HG03439 (cell line): Measurements from ENCODE around the gene SPATA24.
"Not testable (repeated sequence)": the region's sequence is repeated elsewhere in the genome, so short reads cannot be mapped to it uniquely, and the experiment has no call there.

Experiments
- ATAC-seq: cut with Tn5 transposase; IDR thresholded peaks from one replicate; pipeline ENCODE4 v1.9.1; 2021; ENCODE audit warnings: mild to moderate bottlenecking, moderate library complexity; ENCODE audit not compliant: unreplicated experiment

SPATA24 gene

DNA sequence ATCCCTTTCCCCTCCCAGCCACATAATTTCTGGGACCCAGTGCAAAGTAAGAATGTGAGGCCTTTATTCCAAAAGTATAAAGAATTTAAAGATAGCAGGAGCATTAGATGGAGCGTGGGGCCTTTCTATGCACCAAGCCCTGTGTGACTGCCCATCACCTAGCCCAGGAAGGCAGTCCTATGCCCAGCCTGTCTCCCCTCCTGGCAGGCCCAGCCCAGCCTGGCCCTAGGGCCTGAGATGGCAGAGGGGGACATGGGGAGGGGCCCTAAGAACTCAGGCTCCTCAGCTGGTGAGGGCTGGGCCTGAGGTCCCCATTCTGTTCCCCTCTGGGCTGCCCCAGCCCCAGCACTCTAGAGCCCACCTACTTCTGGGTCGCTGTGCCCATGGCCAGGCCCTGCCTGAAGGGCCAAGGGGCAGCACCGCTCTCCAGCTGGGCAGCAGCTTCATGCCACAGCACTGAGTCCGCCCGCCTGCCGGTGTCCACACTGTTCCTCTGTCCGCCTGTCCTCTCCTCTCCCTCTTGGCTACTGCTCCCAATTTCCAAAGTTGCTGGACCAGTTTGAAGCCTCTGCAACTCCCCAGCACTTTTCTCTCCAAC is 19.8 kb downstream of the SPATA24 start:
- ATAC-seq, result no peak

DNA sequence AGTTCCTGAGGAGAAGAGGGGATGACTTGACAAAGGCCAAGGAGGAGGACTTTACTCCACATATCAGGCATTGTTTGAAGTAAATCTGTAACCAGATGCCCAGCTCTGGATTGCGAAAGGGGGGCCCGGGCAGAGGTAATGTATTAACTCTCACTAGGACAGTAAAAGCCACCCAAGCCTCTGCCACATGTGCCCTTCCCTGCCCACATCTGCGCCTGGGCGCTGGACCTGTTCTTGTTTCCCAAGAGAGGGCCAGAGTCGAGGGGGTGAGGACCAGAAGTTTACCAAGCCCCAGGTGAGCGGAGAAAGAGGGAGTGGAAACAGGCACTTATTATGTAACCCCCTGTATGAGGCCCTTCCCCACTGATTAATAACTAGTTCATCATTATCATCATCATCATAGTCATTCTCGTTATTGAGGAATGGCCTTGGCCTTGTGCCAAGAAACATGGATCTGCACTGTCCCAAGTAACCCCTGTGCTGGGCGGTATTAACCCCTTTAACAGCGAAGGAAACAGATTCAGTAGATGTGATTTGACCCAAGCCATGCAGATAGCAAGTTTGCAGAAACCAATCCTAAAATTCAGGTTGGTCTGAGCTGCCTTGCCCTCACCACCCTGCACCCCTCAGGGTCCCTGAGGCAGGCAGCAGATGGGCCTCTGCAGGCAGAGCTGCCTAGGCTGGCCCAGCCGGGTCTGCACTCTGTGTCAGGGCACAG is 20.5 kb downstream of the SPATA24 start, which contains the start of gene SLC23A1:
Gene SLC23A1 (minus strand): TSS at position 23 of the 718 bp plus-strand sequence. CDS start 44 bp downstream, outside the sequence.
- ATAC-seq, result no peak

DNA sequence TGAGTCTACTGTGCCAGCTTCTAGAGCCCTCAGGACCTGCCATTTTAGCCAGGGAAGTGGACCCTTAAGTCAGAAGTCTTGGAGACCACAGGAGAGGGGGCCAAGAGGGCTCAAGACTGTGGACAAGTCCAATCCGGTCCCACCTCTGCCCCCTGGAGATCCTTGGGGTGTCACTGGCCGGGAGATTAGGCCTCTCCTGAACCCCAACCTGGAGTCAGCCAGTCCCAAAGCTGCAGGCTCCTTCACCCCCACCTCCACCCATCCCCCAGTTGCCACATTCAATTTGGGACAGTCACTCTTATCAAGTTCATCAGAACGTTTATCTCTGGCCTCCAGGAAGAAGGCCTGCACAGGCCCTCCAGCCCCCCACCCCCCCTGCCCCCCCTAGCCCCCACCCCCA is 21.1 kb downstream of the SPATA24 start:
- ATAC-seq, result no peak

DNA sequence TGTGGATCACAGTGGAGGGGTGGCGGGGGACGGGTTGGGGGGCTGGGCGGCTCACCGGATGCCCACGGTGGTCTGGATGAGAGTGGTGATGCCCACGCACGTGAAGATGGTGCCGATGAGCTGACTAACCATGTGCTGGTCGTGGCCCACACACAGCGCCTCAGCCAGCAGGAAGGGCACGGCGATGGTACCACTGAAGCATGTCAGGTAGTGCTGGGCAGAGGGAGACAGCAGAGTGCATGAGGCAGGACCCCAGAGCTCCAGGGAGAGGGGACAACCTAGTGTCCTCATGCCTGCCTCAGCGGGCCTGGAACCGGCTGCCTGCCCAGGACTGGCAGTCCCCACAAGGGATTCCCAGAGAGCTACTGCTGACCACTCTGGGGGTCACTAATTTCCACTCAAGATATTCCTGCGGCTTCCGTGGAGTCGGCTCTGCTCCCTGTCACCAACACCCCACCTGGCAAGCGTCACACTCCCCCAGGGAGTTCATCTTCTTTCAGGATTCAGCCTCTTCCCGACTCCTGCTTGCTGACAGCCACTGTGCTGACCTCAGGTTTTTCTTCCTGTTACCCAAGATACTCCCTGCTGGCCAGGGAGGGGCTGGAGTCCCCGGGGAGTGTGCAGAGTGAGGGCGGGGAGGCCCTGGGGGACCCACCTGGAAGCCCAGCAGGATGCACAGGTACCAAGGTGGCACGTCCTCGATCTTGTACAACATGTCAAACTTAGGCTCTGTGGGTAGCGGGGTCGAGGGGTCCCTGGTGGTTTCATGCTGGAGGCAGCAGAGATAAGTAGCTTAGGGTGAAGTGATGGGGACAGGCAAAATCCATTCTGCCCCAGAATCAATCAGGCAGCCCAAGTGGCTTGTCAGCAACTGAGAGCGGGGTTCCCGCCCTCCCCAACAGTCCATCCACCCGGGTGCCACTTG is 21.8 kb downstream of the SPATA24 start:
- ATAC-seq, result no peak

DNA sequence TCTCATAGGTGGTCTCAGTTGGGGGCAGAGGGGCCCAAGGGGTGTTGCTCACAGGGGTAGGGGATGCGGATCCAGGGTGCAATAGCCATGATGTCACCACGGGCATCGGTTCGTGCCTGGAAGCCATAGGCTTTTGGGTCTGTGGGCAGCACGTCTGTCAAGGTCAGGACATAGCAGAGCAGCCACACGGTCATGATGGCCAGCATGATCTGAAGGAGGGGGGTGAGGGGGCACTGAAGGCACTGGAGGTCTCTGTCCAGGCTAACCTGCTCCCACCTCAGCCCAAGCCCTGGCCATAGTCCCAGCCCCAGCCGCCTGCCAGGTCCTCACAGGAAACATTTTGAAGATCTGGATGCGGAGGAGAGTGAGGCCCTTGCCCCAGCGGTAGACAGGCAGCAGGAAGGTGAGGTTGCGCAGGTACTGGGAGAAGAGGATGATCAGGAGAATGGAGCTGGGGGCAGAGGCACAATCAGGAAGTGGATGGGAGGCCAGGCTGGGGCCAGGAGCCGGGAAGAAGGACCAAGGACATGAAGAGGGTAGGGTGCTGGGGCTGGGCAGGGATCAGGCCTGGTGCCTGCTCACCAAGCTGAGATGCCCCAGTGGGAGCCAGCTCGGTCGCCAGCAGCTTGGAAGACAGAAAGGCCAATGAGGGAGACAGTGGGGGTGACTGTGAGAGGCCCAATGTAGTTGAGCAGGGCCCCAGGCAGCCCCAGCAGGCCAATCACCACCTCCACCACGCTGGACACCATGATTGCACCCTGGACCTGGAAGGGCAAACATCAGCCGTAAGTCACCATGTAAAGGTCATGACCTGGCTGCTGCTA is 24.1 kb downstream of the SPATA24 start:
- no peak for ATAC-seq

DNA sequence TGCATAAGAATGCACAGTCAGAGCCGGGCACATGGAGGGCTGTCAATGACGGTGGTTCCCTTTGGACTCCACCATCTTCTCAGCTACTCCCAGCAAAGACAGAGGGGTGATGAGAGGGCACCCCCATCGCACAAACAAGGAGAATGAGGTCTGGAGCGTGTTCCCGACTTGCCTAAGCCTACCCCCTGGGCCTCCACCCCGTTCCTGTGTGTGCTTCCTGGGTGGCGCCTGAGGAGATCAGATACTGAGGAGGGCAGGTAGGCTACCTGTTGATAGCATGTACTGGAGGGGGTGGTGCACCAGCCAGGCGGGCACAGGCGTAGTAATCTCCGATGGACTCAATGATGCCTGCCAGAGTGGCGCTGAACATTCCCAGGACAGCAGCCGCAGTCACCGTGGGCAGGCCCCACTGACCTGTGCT is 24.9 kb downstream of the SPATA24 start:
- no peak for ATAC-seq

DNA sequence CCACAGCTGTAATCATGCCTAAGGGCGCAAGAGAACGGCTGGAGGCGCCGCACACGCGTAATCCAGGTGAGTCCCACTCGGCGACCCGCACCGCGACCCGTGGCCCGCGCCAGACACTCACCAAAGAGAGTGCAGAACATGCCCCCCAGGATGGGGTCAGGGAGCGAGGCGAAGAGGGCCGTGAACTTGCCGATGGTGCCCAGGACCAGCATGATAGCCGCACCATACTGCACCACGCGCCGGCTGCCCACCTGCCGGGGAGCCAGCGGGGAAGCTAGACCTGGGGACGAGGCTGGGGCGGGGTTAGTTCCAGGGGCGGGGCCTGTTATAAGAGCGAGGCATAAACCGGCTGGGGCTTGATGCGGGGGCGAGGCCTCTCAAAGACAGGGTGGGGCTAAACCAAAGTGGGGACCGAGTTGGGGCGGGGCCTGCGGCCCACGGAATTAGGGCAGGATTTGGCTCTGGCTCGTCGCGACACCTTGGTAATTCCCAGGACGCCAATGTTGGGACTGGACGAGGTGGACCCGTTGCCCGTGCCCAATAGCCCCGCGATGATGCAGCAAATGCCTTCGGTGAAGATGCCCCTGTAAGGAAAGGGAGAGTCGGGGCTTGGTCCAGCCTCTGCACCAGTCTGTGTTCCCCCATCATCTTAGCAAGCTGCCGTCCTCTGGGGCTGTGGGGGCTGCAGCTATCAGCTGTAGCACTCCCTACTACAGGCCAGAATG is 25.6 kb downstream of the SPATA24 start:
- ATAC-seq, result no peak

DNA sequence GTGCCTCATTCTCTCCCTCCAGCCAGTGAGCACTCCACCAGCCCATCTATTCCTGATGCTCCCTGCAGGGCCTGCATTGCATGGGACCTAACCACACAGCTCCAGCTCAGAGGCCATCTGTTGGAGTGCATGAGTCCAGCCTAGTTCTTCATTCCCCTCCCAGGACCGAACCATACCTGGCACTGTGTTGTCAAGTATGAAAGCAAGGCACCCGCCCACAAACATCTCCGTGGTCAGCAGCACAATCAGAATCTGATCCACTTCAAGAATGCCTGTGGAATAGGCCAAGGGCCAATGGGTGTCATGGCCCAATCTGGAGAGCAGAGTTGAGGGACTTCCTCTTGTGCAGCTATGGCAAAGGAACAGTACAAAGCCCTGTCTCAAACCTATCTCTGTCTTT is 26.7 kb downstream of the SPATA24 start:
- ATAC-seq, result no peak

DNA sequence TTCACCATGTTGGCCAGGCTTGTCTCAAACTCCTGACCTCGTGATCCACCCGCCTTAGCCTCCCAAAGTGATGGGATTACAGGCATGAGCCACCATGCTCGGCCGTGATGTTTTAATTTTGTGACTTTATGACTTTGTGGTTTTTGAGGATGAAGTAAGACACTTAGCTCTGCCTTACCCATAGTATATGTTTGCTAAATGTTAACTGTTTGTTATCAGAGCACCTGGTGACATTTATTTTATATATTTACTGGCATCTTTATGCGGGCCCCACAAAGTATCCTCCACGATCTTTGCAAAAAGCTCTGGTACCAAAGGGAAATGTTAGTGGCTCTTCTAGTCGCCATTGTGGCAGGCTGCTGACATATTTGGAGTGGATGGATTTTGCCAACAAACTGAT is 27.5 kb downstream of the SPATA24 start:
- ATAC-seq, result no peak

DNA sequence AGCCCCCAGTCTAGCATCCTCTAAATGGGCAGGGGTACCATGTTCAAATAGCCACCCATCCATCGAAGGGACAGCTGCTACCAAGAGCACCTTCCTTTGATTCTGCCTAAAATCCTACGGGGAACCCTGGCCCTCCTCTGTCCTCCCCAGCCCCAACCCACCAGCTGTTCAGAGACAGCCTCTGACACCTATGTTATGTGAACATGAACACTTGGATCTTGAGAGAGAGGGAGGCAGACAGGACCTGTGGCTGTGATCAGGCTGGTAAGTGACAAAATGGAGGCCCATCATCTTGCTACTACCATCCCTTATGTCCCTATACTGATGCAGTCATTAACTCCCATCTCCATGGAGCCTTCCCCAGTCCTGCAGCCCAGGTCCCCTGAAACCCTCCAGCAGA is 29.0 kb downstream of the SPATA24 start:
- no peak for ATAC-seq

DNA sequence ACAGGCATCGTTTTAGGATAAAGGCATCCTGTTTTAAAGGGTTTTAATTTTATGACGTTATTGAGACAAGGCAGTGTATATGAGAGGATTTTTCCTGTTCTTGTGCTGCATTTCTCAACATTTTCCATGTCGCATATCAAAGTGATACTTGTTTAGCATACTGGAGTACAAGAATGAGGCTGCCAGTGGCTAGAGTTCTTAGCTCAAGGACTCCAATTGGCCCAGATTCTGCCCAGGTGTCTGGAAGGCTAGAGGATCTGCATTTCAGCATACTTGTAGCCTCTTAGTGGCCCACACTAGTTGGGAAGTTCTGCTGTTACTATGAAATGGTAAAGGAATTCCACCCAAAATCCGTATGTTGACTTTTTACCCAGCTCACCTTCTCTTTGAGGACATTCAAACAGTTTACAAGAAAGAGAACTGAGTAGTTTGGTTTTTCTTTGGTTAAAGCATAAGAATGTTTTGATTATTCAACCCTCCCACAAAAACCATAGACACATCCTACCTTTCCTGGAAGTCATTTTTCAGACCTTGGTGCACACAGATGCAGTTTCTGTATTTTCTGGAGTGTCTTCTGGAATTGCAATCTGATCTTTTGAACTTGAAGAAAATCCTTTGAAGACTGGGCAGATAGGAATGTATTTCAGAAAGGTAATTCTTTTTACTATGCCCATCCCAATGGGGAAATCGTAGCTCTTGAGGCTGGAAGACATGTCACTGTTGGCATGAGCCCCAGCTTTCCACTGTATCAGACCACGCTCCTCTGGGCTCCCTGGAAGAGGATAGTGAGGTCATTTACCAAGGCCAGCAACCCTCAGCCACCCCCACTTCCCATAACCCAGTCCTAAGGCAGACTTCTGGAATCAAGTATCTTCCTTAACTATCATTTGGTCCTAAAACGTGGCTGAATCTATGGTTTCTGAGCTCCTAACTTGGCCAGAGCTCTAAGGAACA is 32.1 kb downstream of the SPATA24 start:
- ATAC-seq, result no peak

DNA sequence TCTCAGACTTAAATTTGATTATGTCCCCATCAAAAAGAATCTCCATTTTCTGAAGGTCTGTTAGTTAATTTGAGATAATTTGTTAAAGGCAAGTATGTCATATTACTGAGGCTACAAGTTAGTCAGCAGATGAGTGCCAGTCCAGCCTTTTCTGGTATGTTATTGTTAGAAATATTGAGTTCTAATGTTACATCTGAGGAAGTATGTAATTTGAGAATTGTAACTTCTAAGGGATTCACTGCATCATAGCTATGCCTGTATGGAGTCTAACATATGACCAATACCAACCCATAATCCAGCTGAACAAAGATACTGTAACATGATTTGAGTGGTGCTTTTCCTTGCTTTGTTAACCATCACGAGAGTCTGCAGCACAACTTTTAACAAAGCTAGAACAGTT is 34.7 kb downstream of the SPATA24 start:
- no peak for ATAC-seq

DNA sequence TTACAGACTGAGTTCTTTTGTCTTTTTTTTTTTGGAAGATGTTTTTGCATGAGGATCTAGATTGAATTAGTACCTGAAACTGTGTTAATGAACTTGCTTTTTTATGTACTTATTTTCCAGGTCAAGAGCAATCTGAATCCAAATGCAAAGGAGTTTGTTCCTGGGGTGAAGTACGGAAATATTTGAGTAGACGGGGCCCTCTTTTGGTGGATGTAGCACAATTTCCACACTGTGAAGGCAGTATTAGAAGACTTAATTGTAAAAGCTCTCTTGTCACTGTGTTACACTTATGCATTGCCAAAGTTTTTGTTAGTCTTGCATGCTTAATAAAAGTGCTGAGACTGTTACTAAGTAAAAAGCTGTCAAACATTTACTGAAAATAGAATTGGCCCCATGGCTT is 35.3 kb downstream of the SPATA24 start:
- ATAC-seq, result no peak

DNA sequence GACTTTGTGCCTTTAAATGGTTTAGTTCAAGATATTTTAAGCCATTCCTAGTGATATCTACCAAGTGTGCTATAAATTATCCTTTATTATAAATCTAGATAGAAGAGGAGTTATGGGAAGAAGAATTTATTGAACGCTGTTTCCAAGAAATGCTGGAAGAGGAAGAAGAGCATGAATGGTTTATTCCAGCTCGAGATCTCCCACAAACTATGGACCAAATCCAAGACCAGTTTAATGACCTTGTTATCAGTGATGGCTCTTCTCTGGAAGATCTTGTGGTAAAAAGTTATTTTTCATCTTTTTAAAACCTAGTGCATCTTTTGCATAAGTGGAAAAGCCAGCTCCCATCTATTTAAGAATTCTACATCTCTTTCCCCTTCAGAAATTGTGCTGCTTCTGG is 39.4 kb downstream of the SPATA24 start:
- ATAC-seq, result no peak

DNA sequence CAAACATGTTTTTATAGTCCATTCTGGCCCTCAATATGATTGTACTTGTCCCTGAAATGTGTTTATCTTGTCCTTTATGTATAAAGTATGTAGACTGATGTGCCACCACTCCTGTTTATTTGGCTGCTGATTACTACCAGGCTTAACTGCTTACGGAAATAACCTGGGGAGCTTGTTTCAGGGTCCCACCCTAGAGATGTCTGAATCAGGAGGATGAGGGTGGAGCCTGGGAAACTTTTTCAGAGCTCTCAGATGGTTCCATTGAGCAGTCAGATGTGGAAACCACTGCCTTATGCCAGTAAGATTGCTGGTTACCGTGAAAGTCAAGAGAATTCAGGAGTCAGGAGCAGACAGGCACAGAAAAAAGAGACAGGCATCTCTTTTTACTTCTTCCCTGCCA is 40.0 kb downstream of the SPATA24 start:
- ATAC-seq, result no peak

DNA sequence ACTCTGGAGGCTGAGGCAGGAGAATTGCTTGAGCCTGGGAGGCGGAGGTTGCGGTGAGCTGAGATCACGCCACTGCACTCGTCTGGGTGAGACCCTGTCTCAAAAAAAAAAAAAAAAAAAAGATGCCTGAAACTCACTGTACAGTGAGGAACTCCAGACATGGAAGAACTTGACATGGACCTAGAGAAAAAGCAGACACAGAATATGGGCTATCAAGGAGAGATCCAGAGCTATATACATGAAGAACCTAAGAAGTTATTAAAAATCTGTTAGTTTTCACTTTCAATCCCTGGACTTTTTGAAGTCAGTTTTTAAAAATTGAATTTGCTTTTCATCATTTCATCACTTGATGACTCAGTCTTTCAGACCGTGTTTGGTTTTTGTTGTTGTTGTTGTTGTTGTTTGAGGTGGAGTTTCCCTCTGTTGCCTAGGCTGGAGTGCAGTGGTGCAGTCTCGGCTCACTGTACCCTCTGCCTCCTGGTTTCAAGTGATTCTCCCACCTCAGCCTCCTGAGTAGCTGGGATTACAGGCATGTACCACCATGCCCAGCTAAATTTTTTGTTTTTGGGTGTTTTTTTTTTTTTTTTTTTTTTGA is 42.0 kb downstream of the SPATA24 start:
- no peak for ATAC-seq

DNA sequence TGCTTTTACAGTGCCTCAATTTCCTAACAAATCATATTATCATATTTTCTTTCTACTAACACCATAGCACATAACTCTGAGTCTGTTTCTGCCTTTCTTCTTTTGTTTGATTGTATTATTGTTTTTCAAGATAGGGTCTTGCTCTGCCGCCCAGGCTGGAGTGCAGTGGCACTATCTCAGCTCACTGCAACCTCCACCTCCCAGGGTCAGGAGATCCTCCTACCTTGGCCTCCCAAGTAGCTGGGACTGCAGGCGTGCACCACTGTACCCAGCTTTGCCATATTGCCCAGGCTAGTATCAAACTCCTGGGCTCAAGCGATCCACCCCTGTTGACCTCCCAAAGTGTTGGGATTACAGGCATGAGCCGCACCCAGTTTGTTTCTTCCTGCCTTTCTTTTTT is 43.5 kb downstream of the SPATA24 start:
- ATAC-seq, result no peak

DNA sequence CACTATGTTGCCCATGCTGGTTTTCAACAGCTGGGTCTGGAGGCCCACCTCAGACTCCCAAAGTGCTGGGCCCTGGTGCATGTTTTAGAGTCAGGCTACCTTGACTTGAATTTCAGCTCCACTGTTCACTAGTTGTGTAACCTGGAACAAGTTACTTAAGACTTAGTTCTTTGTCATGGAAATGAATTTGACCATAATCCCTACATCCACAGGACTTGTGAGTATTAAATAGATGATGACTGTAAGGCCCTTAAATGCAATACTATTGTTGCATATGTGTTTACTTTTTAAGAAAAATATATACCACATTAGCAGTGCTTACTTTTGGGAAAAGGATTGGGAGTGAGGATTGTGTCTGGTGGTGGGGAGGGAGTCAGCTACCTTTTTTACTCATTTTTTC is 45.8 kb downstream of the SPATA24 start:
- no peak for ATAC-seq

DNA sequence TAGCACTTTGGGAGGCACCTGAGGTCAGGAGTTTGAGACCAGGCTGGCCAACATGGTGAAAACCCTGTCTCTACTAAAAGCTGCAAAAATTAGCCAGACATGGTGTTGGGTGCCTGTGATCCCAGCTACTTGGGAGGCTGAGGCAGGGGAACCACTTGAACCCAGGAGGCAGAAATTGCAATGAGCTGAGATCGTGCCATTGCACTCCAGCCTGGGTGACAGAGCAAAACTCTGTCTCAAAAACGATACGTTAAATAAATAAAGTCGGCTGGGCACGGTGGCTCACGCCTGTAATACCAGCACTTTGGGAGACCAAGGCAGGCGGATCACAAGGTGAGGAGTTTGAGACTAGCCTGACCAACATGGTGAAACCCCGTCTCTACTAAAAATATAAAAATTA is 48.0 kb downstream of the SPATA24 start:
- not testable (repeated sequence) for ATAC-seq
